ENCODE data around the gene PER1.
"Not testable (repeated sequence)": the region's sequence is repeated elsewhere in the genome, so short reads cannot be mapped to it uniquely, and the experiment has no call there.

PER1 gene

DNA sequence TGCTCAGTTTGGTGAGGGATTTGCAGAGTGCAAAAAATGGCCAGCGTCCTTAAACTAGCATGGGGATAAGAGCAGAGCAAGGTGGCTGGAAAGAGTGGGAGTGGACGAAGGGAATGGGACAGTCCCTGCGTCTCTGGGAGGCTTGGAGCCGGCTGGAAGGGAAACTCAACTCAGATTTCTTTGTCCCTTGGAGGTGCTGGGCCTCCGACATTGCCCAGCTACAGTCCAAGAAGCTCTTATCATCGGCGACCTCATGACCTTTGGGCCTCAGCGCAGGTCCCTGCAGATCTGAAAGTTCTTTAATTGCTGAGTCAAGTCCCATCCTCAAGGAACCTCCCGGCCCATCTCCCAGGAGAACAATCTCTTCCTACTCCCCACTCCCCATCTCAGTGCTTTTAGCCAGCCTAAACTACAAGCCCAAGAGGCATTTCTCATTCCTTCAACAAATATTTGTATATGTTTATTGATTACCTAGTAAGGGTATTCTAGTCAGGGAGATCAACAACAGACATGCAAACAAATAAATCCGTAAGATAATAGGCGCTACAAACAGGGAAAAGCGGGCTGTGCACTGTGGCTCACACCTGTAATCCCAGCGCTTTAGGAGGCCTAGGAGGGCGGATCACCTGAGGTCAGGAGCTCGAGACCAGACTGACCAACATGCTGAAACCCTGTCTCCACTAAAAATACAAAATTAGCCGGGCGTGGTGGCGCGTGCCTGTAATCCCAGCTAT, 25.0 kb upstream of the PER1 start:
- no peak for TF ChIP-seq CTCF (IDR thresholded peaks at IDR 0.05; ENCODE audit: insufficient read depth, low read length, poor library complexity, severe bottlenecking)
- no peaks in the 10 kb centered on the region for H3K27me3 ChIP-seq (replicated peaks; ENCODE audit: control insufficient read depth, insufficient read depth, low read length)

GRCh38 chr17:8176197-8176940, 24.2 kb upstream of the PER1 start, which contains the start of gene TMEM107:
TMEM107 (minus strand) TSS chr17:8176380; CDS start chr17:8176286, 94 bp downstream.
- no peaks in the 10 kb centered on the region for H3K36me3 ChIP-seq (ENCODE audit: control insufficient read depth, insufficient read depth, low read length)
- peak; percentile 89 for DNase-seq (ENCODE audit: extremely low read depth, insufficient read length)
- H3K27me3 ChIP-seq (replicated peaks; ENCODE audit: control insufficient read depth, insufficient read depth, low read length) = no peaks in the 10 kb centered on the region
- peak; percentile 11 for TF ChIP-seq CTCF (IDR thresholded peaks at IDR 0.05; ENCODE audit: insufficient read depth, low read length, poor library complexity, severe bottlenecking)
- H3K4me3 ChIP-seq (replicated peaks; ENCODE audit: low read depth, low read length) = peak within 1 kb of the TSS; percentile 83

More for the DNA sequence above, 25.0 kb upstream of the PER1 start:
- H3K36me3 ChIP-seq (ENCODE audit: control insufficient read depth, insufficient read depth, low read length) = no peaks in the 10 kb centered on the region
- peak overlapping the region; percentile 83 for H3K4me3 ChIP-seq (replicated peaks; ENCODE audit: low read depth, low read length)
- no peak for DNase-seq (ENCODE audit: extremely low read depth, insufficient read length)

- Histone ChIP-seq H3K27me3 (replicated peaks; ENCODE audit: control insufficient read depth, insufficient read depth, low read length) (no peaks in the 10 kb centered on the region), H3K36me3 (ENCODE audit: control insufficient read depth, insufficient read depth, low read length) (no peaks in the 10 kb centered on the region), H3K4me3 (replicated peaks; ENCODE audit: low read depth, low read length) (peak overlapping the region; percentile 83)
- no peak for DNase-seq (ENCODE audit: extremely low read depth, insufficient read length)
- TF ChIP-seq CTCF (IDR thresholded peaks at IDR 0.05; ENCODE audit: insufficient read depth, low read length, poor library complexity, severe bottlenecking) = no peak
These were observed 23.6 kb upstream of the PER1 start for GRCh38 chr17:8175795-8176196.

GRCh38 chr17:8173871-8174322, 21.7 kb upstream of the PER1 start:
- peak overlapping the region; percentile 59 for H3K4me3 ChIP-seq (replicated peaks; ENCODE audit: low read depth, low read length)
- TF ChIP-seq CTCF (IDR thresholded peaks at IDR 0.05; ENCODE audit: insufficient read depth, low read length, poor library complexity, severe bottlenecking) = no peak
- DNase-seq (ENCODE audit: extremely low read depth, insufficient read length) = no peak
- H3K27me3 ChIP-seq (replicated peaks; ENCODE audit: control insufficient read depth, insufficient read depth, low read length) = no peaks in the 10 kb centered on the region
- H3K36me3 ChIP-seq (ENCODE audit: control insufficient read depth, insufficient read depth, low read length) = no peaks in the 10 kb centered on the region

DNA sequence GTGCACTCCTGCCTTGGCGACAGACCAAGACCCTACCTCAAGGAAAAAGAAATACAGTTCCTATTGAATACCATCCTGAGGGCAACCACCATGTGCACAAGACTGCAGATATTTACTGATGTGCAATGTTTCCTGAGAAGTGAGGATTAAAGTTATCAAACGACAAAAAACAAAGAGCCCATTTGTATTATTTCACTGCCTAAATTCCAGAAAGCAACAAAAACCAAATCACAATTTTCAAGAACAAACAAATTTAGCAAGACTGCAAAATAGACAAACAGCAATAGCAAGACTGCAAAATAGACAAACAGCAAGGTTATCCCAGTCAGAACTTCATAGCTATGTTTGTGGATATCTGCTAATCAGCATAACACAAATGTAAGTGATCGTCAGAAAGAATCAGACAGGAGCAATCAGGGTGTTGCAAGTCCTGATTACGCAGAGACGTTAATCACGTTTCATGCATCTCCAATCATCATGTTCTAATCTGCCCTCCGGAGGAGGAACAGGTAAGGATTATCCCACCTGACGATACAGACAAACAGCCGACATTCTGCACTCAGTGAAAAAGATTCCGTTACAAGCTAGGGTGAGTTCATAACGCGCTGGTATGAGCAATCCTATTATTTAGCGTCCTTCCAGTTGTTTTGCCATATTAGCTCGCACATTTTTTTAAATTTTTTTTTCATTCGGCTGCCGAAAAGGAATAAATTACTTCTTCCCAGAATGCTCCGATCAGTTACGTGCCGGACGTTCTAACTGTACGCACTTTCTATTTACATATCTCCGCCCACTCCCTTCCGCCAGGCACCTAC, 21.1 kb upstream of the PER1 start:
- no peak for TF ChIP-seq CTCF (IDR thresholded peaks at IDR 0.05; ENCODE audit: insufficient read depth, low read length, poor library complexity, severe bottlenecking)
- Histone ChIP-seq H3K4me3 (replicated peaks; ENCODE audit: low read depth, low read length) (peak overlapping the region; percentile 59), H3K36me3 (ENCODE audit: control insufficient read depth, insufficient read depth, low read length) (no peaks in the 10 kb centered on the region), H3K27me3 (replicated peaks; ENCODE audit: control insufficient read depth, insufficient read depth, low read length) (no peaks in the 10 kb centered on the region)
- peak; percentile 86 for DNase-seq (ENCODE audit: extremely low read depth, insufficient read length)

GRCh38 chr17:8170186-8170585, 18.0 kb upstream of the PER1 start:
- H3K27me3 ChIP-seq (replicated peaks; ENCODE audit: control insufficient read depth, insufficient read depth, low read length); H3K36me3 ChIP-seq (ENCODE audit: control insufficient read depth, insufficient read depth, low read length); DNase-seq (ENCODE audit: extremely low read depth, insufficient read length); H3K4me3 ChIP-seq (replicated peaks; ENCODE audit: low read depth, low read length): not testable (repeated sequence)
